Upper lobe of left lung (tissue), 4 donors: Measurements from ENCODE around the gene KRTAP4-8.

Source experiments
- EP300 ChIP-seq, 4 donors: sonication (generic); formaldehyde crosslinking; IDR thresholded peaks; one replicate each; pipeline ENCODE4 v1.5.1; 2017; ENCODE audit warnings: antibody characterized with exemption in 4 of 4, control low read depth in 2 of 4
- POLR2A ChIP-seq, 4 donors: fragments of 450-650 bp; IDR thresholded peaks; one replicate each; pipeline ENCODE4 v1.5.1; 2016 to 2017; ENCODE audit warnings: antibody characterized with exemption in 4 of 4, mild to moderate bottlenecking in 2 of 4
- POLR2AphosphoS5 ChIP-seq, 2 donors: sonication (generic); formaldehyde crosslinking; IDR thresholded peaks; one replicate each; pipeline ENCODE4 v1.5.1; 2017; ENCODE audit warnings: antibody characterized with exemption in 2 of 2
- TF ChIP-seq, protein P1 (sequence below), 6 experiments: fragments of 450-650 bp in 4 of 6; fragments of 200-600 bp in 2 of 6; sonication (generic) in 2 of 6; IDR thresholded peaks; one replicate each; pipeline ENCODE4 v1.5.1; 2016 to 2019; ENCODE audit warnings: antibody characterized with exemption in 6 of 6

DNA sequence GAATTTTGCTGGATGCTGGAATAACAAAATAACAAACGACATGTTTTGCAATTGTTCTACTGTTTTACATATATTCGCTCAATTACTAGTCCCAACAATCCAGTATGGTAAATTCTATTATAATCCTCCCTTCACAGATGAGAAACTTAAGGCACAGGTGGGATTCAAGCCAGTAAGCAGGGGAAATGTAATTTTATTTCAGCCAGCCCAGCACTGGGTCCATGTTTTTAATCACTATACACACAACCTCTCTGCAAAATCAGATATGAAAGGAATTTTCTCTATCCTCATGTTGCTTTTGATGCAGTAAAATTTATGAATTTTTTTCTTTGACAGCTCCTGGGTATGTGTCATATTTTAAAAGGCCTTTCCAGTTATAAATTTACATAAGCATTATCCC, 47.3 kb upstream of the KRTAP4-8 start:
- TF ChIP-seq, protein P1, sequence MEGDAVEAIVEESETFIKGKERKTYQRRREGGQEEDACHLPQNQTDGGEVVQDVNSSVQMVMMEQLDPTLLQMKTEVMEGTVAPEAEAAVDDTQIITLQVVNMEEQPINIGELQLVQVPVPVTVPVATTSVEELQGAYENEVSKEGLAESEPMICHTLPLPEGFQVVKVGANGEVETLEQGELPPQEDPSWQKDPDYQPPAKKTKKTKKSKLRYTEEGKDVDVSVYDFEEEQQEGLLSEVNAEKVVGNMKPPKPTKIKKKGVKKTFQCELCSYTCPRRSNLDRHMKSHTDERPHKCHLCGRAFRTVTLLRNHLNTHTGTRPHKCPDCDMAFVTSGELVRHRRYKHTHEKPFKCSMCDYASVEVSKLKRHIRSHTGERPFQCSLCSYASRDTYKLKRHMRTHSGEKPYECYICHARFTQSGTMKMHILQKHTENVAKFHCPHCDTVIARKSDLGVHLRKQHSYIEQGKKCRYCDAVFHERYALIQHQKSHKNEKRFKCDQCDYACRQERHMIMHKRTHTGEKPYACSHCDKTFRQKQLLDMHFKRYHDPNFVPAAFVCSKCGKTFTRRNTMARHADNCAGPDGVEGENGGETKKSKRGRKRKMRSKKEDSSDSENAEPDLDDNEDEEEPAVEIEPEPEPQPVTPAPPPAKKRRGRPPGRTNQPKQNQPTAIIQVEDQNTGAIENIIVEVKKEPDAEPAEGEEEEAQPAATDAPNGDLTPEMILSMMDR (IDR thresholded peaks at IDR 0.05) = no peak
- TF ChIP-seq EP300 (IDR thresholded peaks at IDR 0.05) (no peak), POLR2AphosphoS5 (IDR thresholded peaks at IDR 0.05) (no peak), POLR2A (IDR thresholded peaks at IDR 0.05) (no peak)
